GM19438 (cell line): Measurements from ENCODE around the gene RGS7.
"Not testable (repeated sequence)": the region's sequence is repeated elsewhere in the genome, so short reads cannot be mapped to it uniquely, and the experiment has no call there.

ENCODE experiments used
- ATAC-seq: cut with Tn5 transposase; IDR thresholded peaks from one replicate; pipeline ENCODE4 v1.9.1; 2021; ENCODE audit warnings: low read depth; ENCODE audit not compliant: unreplicated experiment

RGS7 gene

DNA sequence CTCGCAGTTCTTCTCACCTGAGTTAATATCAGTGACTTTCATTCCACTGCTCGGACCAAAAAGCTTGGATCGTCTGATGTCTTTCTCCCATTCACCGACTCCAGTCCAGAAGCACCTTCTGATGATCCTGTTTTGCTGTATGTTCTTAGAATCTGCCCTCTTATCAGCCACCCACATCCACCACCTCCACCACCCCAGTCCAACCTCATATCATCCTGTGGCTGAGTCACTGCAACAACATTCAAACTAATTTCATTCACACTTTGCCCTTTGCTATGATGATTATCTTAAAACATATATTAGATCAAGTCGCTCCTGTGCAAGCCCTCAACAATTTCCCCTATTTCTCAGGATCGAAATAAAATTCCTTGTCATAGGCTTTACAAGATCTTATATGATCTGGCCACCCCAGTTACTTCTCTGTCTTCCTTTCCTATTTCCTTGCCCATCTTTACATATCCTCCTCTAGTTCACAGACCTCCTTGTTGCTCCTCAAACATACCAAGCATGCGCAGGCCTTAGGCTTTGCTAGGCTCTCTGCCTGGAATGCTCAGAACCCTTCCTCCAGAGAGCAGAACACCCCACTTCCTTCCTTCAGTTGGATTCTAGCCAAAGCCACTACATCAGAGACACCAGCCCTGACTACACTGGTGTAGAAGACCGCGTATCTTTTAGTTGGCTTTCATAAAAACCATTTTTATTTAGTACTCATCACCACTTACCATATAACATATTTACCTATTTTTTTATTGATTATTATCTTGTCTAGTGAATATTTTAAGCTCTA is 409.4 kb downstream of the RGS7 start:
- ATAC-seq = no peak

DNA sequence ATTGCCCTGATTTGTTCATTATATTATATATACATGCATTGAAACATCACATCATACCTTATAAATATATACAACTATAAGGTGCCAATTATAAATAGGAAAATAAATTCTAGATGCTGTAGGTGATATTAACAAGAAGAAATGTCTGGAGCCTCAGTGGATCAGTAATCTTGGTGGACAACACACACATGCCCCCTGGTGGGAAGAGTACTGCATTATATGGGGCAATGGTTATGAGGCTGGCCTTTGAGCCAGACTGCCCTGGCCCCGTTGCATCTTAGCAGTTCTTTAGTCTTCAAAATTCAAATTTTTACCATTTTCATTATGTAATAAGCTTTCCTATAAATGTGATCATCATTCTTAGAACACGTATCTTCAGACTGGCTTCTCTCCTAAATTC is 410.1 kb downstream of the RGS7 start:
- peak; percentile 68 for ATAC-seq

- ATAC-seq = no peak
Measured at GRCh38 chr1:240942901-240943300, 414.1 kb downstream of the RGS7 start.

DNA sequence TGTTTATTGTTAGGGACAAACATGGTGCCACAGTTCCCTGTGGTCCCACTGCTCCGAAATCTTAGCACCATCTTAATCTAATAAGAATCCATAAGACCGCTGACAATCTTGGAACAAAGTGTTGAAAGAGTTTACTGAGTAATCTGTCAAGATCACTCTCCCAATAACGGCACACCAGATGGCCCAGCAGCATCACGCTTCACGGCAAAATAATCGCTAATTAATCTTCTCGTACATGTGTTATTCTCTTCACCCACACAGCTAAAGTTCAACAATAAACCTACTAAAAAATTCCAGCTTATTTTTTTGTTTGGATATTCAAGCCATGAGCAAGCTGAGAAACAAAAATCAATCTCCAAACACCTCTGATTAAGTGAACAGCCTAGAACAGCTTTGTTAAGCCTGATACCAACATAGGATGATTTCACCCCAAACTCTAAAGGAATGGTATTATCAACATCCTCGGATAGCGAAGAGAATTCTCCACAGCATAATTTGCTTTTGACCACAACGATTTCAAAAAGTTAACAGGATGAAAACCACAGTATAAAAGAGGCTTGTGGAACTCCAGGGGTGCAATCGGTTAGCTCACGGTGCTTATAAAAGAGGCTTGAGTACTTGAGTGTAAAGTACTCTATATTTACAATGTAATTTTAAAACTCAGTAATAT is 415.2 kb downstream of the RGS7 start:
- ATAC-seq = no peak

DNA sequence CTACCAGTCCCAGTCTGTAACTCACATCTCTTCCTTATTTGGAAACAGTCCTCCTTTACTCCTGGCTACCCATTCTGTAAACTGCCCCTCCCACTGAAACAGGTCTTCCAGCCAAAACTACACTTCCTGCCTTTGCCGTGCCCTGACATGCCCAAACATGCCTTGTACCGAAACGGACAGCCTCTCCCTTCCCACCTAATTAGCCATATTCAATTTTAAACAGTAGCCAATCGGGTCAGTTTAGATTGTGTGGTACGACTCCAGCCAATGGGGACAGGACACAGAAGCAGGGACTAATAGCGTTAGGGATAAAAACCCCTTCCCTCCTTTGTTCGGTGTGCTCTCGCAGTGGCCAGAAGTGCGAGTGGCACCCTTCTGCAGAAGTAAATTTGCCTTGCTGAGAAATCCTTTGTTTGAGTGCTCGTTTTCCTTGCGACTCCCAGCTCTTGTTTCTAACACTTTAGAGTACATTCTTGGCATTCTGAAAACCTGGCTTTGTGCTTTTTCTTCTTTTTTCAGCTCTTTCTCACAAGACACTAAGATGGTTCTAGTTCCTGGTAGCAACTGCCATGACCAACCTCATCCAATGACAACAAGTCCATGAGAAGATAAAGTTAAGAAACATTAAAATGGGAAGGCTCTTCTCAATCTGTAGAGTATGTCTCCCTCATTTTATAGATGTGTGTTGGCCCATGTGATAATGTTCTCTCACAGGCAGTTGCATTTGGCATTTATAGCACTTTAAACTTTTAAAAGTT is 419.9 kb downstream of the RGS7 start:
- ATAC-seq = no peak

DNA sequence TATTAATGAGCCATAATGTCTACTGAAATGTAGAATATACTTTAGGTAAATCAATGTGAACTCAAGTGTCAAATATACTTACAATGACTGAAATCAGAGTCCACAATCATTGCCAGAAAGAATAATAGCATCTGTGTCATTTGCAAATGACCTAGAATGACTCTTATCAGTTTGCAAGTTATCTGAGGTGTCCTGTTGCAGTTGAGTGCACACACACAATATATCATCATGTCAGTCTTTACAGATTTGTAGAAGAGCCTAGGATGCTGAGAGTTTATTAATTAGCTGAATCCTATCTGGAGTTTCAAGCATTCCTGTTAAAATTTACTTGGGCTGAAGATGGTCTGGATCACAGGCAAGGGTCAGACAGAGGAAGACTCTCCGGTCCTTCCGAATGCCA is 421.1 kb downstream of the RGS7 start:
- ATAC-seq = no peak

DNA sequence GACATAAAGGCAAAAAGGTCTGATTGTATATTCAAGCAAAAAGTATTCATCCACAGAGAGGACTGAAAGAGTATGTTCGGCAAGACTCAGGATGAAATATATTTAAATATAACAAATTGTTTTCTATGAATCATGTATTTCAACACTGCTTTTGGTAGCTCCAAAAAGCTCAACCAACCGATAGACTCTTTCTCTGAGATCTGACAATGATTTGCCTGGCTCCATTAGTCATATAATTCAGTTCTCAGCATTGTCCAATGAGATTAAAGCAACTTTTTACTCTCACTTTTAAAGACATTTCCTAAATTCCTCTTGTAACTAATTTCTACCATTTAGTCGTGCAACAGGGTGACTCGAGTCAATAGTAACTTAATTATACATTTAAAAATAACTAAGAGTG is 426.0 kb downstream of the RGS7 start:
- ATAC-seq = no peak

- ATAC-seq = no peak
Measured at GRCh38 chr1:240928265-240928664, 428.7 kb downstream of the RGS7 start.

- ATAC-seq = no peak
Measured at GRCh38 chr1:240927821-240928220, 429.2 kb downstream of the RGS7 start.

GRCh38 chr1:240925273-240925672 is 431.7 kb downstream of the RGS7 start:
- no peak for ATAC-seq

DNA sequence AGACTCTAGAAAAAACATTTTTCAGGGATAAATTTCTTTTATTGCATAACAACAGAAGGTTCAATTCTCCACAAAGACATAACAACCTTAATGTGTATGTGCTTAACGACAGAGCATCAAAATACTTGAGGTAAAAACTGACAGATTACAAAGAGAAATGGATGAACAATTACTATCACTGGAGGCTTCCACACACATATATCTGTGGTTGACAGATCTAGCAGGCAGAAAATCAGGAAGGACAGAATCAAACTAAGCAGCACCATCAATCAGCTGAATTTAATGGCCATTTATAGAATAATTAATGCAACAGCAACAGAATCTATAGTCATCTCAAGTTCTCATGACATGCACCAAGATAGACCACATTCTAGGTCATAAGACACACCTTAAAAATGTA is 439.0 kb downstream of the RGS7 start:
- no peak for ATAC-seq

DNA sequence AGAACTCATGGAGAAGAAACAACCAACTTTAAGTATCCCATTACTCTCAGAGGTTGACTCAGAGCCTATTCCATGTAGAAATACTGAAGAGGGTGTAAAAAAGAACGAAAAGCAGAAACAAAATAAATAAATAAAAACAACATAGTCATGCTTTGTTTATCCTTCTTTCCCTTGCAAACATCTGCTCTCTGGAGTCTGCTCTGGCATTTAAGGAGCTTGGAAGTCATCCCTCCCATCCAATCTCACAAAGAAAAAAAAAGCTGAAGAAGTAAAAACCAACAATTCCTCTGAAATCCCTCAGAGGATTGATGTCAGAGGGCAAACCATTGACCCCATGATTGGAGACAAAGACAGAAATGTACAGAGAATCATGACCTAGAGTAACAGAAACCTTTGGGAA is 442.5 kb downstream of the RGS7 start:
- no peak for ATAC-seq

DNA sequence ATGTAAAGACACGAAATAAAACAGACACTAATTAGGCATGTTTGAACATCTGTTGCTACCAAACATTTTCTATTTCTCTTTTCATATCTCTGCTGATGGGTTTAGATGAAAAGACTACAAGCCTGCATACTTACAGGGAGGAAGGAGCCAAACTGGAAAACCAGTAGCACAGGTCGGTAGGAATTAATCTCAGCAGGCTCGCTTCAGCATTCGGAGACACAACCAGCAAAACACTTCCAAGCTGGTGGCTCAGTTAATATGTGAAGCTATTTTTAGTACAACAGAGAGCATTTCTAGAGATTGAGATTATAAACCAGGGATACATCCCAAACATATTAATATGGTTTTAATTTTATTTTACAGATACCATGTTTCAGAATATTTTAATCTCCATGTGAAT is 444.2 kb downstream of the RGS7 start:
- no peak for ATAC-seq

DNA sequence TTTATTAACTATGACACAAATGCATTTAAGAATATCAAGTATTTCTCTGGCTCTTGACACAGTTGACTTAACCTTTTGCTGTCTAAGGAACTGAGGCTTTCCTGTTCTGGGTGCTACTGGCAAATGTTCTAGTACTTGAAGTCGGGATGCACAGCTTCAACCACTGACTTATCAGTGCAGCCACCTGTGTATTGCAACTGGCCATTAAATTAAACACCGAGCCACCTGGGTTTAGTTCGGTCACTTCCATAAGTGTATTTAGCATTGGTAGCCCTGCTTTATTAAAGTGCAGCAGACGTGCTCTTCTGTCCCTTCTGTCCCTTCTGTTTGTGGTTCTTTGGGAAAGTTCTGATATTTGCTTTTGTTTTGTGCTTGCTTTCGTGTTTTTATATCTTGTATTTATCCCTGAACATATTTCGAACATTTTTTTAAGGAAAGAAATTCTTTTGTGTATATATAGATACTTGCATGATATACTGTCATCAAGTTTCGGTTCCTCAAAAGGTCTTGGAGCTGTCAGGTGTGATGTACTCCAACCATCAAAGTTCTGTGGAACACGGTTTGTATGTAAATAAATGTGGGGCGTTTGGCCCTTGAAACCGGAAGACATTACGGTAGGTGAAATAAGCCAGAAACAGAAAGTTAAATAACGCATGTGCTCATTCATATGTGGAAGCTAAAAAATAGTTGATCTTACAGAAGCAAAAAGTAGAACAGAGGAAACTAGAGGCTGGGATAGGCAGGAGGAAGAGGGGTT is 447.1 kb downstream of the RGS7 start:
- ATAC-seq = no peak

GRCh38 chr1:240906477-240906876 is 450.5 kb downstream of the RGS7 start:
- no peak for ATAC-seq

DNA sequence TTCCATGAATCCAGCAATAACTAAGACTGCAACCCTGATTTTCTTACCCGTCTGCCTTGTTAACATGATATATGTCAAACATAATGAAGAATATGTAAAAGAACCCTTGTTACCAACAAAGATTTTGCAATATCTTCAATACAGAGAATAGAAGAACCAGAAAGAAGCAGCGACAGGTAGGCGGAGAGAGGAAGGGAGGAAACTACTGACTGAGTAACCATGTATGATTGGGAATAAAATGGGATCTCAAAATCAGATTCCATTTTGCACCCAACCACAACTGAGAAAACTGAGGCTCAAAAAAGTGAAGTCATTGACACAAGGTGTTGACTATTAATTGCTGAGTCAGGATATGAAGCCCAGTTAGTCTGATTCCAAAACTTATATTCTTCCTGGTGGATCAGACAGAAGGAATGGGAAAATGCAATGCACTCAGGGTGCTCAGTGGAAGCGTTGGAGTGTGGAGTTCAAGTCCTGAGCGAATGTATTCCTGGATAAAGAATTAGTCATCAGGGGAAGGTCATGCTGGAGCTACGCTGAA is 451.7 kb downstream of the RGS7 start:
- no peak for ATAC-seq

DNA sequence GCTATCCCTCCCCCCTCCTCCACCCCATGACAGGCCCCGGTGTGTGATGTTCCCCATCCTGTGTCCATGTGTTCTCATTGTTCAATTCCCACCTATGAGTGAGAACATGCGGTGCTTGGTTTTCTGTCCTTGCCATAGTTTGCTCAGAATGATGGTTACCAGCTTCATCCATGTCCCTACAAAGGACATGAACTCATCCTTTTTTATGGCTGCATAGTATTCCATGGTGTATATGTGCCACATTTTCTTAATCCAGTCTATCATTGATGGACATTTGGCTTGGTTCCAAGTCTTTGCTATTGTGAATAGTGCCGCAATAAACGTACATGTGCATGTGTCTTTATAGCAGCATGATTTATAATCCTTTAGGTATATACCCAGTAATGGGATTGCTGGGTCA is 461.6 kb downstream of the RGS7 start:
- ATAC-seq = not testable (repeated sequence)

GRCh38 chr1:240888787-240889048 is 468.3 kb downstream of the RGS7 start:
- no peak for ATAC-seq

- no peak for ATAC-seq
Measured at GRCh38 chr1:240888039-240888786, 468.8 kb downstream of the RGS7 start.

DNA sequence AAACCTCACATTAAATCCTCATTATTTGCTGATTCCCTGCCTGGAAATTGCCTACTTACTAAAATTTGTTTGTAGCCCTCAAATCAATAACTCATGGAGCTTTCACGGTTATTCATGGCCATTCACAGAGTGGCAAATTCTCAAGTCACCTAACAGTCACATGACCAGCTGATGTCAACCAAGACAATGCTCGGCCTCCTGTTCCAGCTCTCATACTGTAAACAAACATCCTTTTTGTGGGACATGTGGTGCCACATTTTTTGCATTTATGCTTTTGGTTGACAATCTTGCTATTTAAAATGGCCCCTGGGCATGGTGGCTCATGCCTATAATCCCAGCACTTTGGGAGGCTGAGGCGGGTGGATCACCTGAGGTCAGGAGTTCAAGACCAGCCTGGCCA is 473.5 kb downstream of the RGS7 start:
- no peak for ATAC-seq
